Activated gamma-delta T cell treated with Interleukin-2 at 50 U/mL for 16 hours (primary cell): ENCODE measurements around the gene ZNF408.
"Not testable (repeated sequence)": the region's sequence is repeated elsewhere in the genome, so short reads cannot be mapped to it uniquely, and the experiment has no call there.

ENCODE experiments used
- DNase-seq: peaks from one replicate; pipeline ENCODE4 v3.0.0-alpha.2; 2020

ZNF408 gene

GRCh38 chr11:46698597-46698996 lies 2.2 kb upstream of the ZNF408 start:
- no peak for DNase-seq

GRCh38 chr11:46701078-46701654 lies 335 bp downstream of the ZNF408 start:
- no peak for DNase-seq

- no peak for DNase-seq
Measured at GRCh38 chr11:46705070-46705688, 4.3 kb downstream of the ZNF408 start.

DNA sequence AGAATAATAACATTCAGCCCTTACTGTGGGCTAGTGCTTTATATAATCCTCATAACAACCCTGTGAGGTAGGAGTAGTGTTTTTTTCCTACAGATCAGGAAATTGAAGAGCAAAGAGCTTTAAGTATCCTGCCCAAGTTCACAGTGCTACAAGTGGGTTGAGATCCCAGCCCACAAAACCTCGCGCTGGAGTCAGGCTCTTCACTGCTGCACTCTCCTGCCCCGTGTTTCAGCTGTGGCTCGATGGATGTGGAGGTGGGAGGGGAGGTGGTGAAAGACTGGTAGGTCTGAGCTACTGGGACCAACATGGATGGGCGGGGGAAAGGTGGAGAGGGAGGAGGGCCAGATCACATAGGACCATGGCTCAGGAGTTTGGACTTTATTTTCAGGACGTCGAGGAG lies 6.1 kb downstream of the ZNF408 start:
- DNase-seq, result no peak

- DNase-seq, result not testable (repeated sequence)
Measured at GRCh38 chr11:46709351-46709750, 8.5 kb downstream of the ZNF408 start.

DNA sequence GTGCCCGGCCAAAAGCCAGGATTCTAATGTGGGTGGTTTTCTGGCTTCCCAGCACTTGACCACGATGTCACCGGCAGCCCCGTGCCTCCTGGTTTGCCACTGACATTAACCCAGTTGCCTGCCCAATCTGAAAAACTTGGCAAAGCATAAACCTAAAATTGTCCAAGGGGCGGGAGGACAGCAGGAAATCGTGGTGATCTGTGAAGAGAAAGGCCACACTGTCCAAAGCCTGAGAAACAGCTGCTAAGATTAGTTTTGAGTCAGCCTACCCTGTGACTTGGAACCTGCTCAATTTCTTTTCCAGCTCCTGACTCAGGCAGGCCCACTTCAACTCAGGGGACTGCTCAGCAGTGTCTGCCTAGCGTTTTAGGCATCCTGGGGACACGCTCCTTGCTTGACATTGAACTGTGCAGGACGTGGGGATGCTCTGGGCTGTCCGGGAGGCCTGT lies 10.0 kb downstream of the ZNF408 start:
- DNase-seq, result no peak

GRCh38 chr11:46711303-46711702 lies 10.5 kb downstream of the ZNF408 start:
- no peak for DNase-seq

GRCh38 chr11:46712874-46713576 lies 12.2 kb downstream of the ZNF408 start:
- no peak for DNase-seq

DNA sequence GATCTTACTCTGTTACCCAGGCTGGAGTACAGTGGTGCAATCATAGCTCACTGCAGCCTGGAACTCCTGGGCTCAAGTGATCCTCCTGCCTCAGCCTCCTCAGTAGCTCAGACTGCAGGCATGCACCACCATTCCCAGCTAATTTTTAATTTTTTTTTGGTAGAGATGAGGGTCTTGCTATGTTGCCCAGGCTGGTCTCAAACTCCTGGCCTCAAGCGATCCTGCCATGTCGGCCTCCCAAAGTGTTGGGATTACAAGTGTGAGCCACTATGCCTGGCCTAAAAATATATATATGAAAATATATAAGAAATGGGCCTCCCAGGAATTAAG lies 17.0 kb downstream of the ZNF408 start:
- not testable (repeated sequence) for DNase-seq

DNA sequence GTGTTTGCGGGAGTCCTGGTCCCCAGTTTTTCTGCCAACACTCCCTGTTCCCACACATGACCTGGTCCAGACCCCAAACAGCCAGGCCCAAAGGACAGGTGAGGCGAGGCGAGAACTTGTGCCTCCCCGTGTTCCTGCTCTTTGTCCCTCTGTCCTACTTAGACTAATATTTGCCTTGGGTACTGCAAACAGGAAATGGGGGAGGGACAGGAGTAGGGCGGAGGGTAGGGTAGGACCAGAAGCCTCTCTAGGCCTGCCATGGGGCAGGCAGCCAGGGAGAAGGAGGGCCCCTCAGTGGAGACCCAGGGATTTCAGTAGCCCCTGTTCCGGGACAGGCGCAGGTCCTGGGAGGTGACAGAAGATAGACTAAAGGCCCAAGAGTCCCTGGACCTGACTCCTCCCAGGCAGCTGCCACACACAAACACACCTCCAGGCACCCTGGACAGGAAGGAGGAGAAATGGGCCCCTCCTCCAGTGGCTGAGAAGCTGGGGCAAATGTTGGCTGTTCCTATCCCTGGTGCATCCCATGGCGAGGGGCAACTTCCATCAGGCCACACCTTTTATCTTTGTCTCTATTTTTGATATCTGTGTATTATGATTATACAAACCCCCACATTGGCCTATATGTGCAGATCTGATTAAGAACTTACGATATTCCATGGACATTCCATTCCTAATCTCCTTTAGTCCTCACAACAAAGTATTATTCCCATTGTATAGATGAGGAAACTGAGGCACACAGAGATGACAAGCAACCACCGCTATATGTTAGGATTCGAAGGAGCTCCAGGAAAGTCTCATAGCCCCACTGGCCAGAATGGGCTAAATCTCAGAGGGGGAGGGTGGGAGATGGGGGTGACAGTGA lies 17.6 kb downstream of the ZNF408 start:
- no peak for DNase-seq

DNA sequence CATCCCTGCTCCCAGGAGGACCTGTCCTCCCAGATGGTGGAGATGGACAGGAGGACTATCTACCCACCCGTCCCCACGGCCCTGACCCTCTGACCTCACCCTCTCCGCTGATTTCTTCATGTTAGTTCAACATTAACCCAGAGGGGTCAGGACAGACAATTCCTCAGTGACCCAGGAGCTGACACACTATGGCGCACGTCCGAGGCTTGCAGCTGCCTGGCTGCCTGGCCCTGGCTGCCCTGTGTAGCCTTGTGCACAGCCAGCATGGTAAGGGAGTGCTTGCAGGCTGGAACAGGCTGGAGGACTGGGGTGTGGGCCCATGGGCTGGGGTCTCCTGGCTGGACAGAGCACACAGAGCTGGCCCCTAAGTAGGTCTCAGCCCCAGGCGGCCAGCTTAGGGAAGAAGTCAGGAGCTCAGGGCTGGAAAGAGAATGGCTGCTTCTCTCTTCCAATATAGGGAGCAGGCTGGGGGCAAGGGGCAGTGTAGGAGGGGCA lies 18.3 kb downstream of the ZNF408 start, which contains the start of gene F2:
Gene F2, plus strand, starts transcription at position 166 of the 495 bp plus-strand sequence. Its CDS starts 23 bp downstream, at position 189.
- DNase-seq, result no peak

DNA sequence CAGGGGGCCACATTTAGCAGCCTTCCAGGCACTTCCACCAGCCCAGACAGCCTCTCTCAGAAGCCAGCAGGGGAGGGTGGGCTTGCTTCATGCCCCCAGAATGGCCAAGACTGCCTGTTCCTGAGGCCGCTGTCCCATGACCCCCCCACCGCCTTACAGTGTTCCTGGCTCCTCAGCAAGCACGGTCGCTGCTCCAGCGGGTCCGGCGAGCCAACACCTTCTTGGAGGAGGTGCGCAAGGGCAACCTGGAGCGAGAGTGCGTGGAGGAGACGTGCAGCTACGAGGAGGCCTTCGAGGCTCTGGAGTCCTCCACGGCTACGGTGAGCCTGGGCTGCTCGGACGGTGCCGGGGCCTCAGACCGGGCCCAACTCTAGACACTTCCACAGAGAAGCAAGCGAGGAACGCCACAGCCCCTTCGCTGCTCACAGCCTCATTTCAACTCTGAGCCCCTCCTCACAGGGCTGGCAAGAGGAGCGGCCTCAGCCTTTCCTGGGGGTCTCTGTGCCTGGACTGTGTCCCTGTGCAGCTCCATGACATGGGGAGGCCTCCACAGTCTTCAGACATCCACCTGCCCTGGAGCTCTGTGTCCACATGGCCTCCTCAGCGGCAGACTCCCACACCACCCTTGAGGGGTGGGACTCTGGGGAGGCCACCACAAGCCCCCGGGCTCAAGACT lies 18.9 kb downstream of the ZNF408 start:
- no peak for DNase-seq

DNA sequence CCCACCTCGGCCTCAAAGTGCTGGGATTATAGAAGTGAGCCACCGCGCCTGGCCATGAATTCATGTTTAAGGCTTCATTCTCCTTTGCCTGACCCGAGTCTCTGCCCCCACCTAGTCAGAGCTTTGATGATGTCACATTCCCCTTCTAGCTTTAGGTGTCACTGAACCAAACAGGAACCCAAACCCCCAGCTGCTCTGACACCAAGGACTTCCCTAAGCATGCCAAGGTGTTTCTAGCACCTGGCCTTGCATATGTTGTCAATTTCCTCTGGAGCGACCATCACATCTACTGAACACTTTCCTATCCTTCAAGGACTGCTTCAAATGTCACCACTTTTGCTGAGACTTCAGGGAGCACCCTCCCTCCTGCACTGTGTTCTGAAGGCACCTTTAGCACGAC lies 20.5 kb downstream of the ZNF408 start:
- no peak for DNase-seq

DNA sequence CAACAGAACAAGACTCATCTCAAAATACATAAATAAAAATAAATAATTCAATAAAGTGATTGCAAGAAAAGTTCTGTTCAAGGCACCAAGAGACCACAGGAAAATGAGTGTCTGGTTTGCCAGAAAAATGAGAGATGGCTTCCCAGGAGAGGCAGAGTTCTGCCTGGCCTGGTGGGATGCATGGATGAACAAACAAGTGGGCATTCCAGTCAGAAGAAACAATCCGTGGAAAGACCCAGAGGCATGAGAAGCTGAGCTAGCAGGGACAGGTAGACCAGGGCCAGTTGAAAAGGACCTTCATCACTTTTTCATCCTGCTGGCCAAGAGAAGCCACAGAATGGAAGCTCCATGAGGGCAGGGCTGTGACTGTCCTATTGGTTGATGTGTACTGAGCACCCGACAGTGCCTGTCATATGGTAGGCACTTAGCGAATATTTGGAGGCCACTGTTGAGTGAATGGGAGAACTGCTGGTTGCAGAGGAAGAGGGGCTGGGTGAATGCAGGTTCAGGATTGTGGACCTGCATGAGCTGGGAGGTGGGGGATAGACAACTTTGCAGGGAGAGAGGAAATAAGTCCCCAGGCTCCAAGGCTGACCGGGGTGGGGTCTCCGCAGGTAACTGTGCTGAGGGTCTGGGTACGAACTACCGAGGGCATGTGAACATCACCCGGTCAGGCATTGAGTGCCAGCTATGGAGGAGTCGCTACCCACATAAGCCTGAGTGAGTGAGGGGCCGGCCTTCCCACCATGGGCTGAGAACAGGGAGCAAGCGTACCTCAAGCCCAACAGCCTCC lies 21.9 kb downstream of the ZNF408 start:
- no peak for DNase-seq

DNA sequence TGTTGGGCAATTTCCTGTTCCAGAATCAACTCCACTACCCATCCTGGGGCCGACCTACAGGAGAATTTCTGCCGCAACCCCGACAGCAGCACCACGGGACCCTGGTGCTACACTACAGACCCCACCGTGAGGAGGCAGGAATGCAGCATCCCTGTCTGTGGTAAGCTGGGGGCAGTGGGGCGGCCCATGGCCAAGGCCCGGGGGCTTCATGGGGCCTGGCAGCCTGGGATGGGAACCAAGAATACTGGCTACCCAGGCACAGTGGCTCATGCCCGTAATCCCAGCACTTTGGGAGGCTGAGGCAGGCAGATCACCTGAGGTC lies 22.5 kb downstream of the ZNF408 start:
- DNase-seq, result no peak

- no peak for DNase-seq
Measured at GRCh38 chr11:46724088-46724487, 23.3 kb downstream of the ZNF408 start.

DNA sequence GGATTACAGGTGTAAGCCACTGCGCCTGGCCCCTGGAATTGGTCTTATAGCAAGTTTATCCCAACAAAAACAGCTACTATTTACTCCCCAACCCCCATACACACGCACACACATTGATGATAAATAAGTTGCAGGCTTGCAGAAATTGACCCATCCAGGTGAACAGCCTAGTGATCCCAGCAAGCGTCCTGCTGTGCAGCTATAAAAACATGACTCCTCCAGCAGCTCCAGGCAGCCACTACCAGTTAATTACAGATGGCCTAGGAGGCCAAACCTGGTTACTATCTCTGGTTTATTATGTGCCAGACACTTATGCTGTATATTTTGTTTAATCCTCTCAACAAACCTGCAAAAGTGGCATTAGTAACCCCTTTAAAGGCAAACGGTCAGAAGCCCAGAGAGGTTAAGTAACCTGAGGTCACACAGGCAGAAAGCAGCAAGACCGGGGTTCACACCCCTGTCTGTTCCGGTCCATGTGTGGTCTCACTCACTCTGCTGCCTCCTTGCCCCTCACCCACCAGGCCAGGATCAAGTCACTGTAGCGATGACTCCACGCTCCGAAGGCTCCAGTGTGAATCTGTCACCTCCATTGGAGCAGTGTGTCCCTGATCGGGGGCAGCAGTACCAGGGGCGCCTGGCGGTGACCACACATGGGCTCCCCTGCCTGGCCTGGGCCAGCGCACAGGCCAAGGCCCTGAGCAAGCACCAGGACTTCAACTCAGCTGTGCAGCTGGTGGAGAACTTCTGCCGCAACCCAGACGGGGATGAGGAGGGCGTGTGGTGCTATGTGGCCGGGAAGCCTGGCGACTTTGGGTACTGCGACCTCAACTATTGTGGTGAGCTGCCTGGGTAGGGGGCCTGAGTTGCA lies 24.7 kb downstream of the ZNF408 start:
- DNase-seq, result no peak

DNA sequence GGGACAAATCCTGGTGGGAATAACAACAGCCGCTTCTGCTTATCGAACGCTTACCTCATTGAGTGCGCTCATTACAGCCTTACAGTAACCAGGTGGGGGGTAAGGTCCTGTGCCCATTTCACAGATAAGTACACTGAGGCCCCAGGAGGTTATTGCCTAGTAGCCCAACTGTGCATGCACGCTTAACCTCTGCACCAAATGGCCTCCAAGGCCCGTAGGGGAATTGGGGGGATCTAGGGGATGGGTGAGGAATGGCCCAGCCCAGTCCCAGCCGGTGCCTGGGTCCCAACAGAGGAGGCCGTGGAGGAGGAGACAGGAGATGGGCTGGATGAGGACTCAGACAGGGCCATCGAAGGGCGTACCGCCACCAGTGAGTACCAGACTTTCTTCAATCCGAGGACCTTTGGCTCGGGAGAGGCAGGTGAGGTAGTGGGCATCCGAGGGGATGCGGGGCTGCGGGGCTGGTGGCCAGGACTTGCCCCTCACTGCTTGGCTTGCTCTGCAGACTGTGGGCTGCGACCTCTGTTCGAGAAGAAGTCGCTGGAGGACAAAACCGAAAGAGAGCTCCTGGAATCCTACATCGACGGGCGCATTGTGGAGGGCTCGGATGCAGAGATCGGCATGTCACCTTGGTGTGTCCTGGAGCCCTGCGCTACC lies 25.5 kb downstream of the ZNF408 start:
- DNase-seq, result no peak

GRCh38 chr11:46727952-46728658 lies 27.3 kb downstream of the ZNF408 start:
- DNase-seq, result no peak

DNA sequence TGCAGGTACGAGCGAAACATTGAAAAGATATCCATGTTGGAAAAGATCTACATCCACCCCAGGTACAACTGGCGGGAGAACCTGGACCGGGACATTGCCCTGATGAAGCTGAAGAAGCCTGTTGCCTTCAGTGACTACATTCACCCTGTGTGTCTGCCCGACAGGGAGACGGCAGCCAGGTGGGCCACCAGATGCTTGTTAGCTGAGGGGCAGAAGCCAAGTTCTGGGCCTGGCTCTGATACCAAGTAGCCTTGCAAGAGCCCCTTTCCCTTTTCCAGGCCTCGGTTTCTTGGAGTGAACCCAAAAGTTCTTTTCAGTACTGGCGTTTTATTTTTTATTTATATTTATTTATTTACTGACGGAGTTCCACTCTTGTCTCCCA lies 27.8 kb downstream of the ZNF408 start:
- no peak for DNase-seq
